ENCODE data around the gene MAP4K2. TPM values are rescaled to one million over a fixed set of nuclear protein-coding genes. Genes with fewer than 3 reads are reported as not detected.

The MAP4K2 gene
- total RNA-seq, 6 experiments from 2014 or later: 18.0 to 21.6 (median 20.9) TPM

GRCh38 chr11:64844330-64845128 is 41.5 kb upstream of the MAP4K2 start, which contains the start of gene CDC42BPG:
Gene CDC42BPG (minus strand): TSS chr11:64844653. CDS start chr11:64844569, 84 bp downstream.
- Mint-ChIP-seq H3K9me3 (no peaks in the 10 kb centered on the region), H3K4me3 (peak within 1 kb of the TSS; percentile 19), H3K27ac (peak within 1 kb of the TSS; percentile 31; the same call in 1 of the 2 replicates), H3K36me3 (ENCODE audit: low read depth) (no peaks in the 10 kb centered on the region), H3K4me1 (ENCODE audit: low read depth) (peaks cover 22% of the 10 kb centered on the region), H3K27me3 (ENCODE audit: insufficient read depth) (peaks cover 12% of the 10 kb centered on the region)
- TF ChIP-seq, protein P1, sequence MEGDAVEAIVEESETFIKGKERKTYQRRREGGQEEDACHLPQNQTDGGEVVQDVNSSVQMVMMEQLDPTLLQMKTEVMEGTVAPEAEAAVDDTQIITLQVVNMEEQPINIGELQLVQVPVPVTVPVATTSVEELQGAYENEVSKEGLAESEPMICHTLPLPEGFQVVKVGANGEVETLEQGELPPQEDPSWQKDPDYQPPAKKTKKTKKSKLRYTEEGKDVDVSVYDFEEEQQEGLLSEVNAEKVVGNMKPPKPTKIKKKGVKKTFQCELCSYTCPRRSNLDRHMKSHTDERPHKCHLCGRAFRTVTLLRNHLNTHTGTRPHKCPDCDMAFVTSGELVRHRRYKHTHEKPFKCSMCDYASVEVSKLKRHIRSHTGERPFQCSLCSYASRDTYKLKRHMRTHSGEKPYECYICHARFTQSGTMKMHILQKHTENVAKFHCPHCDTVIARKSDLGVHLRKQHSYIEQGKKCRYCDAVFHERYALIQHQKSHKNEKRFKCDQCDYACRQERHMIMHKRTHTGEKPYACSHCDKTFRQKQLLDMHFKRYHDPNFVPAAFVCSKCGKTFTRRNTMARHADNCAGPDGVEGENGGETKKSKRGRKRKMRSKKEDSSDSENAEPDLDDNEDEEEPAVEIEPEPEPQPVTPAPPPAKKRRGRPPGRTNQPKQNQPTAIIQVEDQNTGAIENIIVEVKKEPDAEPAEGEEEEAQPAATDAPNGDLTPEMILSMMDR (IDR thresholded peaks at IDR 0.05): peak; percentile 80
- DNase-seq: peak; percentile 36

- Mint-ChIP-seq H3K9me3 (no peaks in the 10 kb centered on the region), H3K4me1 (ENCODE audit: low read depth) (peaks cover 18% of the 10 kb centered on the region), H3K27me3 (ENCODE audit: insufficient read depth) (peaks cover 10% of the 10 kb centered on the region), H3K36me3 (ENCODE audit: low read depth) (no peaks in the 10 kb centered on the region), H3K27ac (no peak overlapping the region), H3K4me3 (peak overlapping the region; percentile 19; the same call in 1 of the 2 replicates)
- TF ChIP-seq, protein P1 (IDR thresholded peaks at IDR 0.05): no peak
- DNase-seq: no peak
Measured at GRCh38 chr11:64843686-64844329, 40.8 kb upstream of the MAP4K2 start.

DNA sequence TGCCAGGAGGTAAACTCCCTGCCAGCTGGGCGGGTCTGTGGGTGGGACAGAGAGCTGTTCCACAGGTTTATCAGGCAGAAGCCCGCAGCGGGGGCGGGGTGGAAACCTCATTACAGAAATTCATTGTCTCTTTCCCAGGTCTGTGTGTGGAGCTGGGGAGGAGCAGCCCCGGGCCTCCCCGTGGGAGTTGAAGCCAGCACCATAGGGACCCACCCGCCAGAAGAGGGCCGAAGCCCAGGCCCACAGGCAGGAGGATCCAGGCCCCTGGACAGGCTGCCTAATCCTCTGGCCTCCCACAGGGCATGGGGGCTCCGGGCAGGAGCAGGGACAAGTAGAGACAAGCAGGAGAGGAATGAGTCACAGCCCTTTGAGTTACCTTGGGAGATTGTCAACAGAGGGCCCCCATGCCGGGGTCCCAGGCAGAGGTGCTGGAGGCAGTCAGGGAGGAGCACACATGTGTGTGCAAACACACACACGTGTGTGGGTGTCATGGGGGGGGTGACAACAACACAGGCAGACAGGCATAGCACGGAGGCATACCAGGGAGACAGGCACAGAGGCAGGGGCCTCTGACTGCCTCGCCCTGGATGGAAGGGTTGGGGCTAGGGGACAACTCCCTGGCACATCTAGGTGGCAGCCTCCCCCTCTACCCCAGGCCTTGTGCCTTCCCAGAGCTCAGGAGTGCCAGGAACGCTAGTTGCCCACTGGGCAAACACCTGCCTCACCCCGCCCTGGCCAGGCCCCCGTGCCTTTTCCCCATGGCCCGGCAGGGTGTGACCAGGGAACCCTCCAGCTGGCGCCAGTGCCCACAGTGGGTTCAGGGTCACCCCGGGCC is 40.1 kb upstream of the MAP4K2 start:
- Mint-ChIP-seq H3K4me1 (ENCODE audit: low read depth) (peaks cover 13% of the 10 kb centered on the region), H3K27ac (peak overlapping the region; percentile 8; the same call in 1 of the 2 replicates), H3K4me3 (no peak overlapping the region), H3K36me3 (ENCODE audit: low read depth) (no peaks in the 10 kb centered on the region), H3K9me3 (no peaks in the 10 kb centered on the region), H3K27me3 (ENCODE audit: insufficient read depth) (peaks cover 8% of the 10 kb centered on the region)
- DNase-seq: no peak
- TF ChIP-seq, protein P1 (IDR thresholded peaks at IDR 0.05): no peak

DNA sequence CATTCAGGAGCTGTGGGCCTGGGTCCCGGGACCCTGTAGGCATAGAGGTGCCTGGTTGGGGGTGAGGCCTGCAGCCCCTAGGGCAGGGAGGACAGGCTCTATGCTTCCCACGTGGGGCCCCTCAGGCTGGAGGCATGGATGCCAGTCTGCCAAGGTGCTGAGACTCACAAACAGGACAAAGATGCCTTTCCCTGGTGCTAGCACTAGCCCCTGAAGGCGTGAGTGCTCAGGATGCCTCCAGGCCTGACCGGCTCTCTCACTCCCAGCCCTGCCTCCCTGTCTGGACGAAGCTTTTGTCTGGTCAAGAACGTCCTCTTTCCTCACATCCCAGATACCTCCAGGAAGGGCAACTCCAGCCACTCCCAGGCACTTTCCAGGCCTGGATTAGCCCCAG is 39.3 kb upstream of the MAP4K2 start:
- H3K27ac Mint-ChIP-seq: no peak overlapping the region
- peaks cover 13% of the 10 kb centered on the region for H3K4me1 Mint-ChIP-seq (ENCODE audit: low read depth)
- H3K4me3 Mint-ChIP-seq: no peak overlapping the region
- no peak for DNase-seq
- H3K36me3 Mint-ChIP-seq (ENCODE audit: low read depth): no peaks in the 10 kb centered on the region
- no peaks in the 10 kb centered on the region for H3K9me3 Mint-ChIP-seq
- peaks cover 8% of the 10 kb centered on the region for H3K27me3 Mint-ChIP-seq (ENCODE audit: insufficient read depth)
- TF ChIP-seq, protein P1 (IDR thresholded peaks at IDR 0.05): no peak

DNA sequence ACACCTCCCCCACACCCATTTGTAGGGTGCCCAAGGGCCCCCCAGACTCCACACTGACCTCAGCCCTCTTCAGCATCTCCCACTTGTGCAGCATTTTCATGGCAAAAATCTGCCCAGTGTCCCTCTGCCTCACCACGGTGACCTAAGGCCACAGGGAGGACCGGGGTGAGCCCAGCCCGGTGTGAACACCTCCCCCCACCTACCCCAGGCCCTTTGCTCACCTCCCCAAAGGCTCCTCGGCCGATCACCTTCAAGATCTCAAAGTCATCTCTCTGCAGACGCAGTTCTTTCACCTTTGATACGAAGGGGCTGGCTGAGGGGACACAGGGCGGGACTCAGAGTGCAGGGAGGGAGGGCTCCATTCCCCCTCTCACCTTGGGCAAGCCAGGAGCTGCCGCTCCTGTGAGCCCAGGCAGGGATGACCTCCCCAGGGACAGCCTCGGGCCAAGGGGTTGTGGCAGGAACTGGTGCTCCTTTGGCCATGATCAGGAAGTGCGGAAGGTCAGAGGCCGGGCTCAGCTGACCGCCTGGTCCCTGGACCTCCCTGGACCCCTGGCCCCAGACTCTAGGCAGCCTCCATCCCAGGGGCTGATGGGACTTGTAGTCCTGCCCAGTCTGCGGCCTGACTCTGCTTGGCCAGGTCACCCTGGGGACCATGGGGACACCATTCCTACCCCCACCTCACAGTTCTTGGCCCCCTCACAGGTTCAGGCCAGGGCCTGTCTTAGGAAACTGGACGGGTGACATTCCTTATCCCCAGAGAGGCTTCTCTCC is 38.8 kb upstream of the MAP4K2 start:
- H3K4me3 Mint-ChIP-seq: no peak overlapping the region
- H3K9me3 Mint-ChIP-seq: no peaks in the 10 kb centered on the region
- DNase-seq: no peak
- H3K27ac Mint-ChIP-seq: no peak overlapping the region
- peaks cover 8% of the 10 kb centered on the region for H3K27me3 Mint-ChIP-seq (ENCODE audit: insufficient read depth)
- TF ChIP-seq, protein P1 (IDR thresholded peaks at IDR 0.05): no peak
- H3K36me3 Mint-ChIP-seq (ENCODE audit: low read depth): no peaks in the 10 kb centered on the region
- peaks cover 13% of the 10 kb centered on the region for H3K4me1 Mint-ChIP-seq (ENCODE audit: low read depth)

Measured in HFFc6 (cell line).